Bronchial epithelial cell (primary cell): ENCODE results near the gene RNF180. TPM values are rescaled to one million over a fixed set of nuclear protein-coding genes. Genes with fewer than 3 reads are reported as not detected.

Source experiments
- DNase-seq: peaks from one replicate; pipeline ENCODE4 v3.0.0-alpha.2; 2010; ENCODE audit warnings: low read depth
- FAIRE-seq: peaks from 2 replicates; lab custom pipeline; 2011; peaks lifted over from hg19 to GRCh38; lab: Jason Lieb, UNC
- H3K27me3 ChIP-seq: 2 replicates; pipeline ENCODE4 v1.5.1; 2011; ENCODE audit warnings: low read length; ENCODE audit not compliant: control insufficient read depth, insufficient read depth
- H3K36me3 ChIP-seq: 2 replicates; pipeline ENCODE4 v1.5.1; 2011; ENCODE audit warnings: low read length; ENCODE audit not compliant: control insufficient read depth, insufficient read depth
- H3K4me3 ChIP-seq: 2 replicates; pipeline ENCODE4 v1.5.1; 2011; ENCODE audit warnings: mild to moderate bottlenecking, low read depth, low read length, control low read depth
- total RNA-seq: library from RNA; depleted of rRNA; stranded (reverse); fragments of >200 nt; gene quantifications from 2 replicates; pipeline ENCODE4 v1.2.1, GENCODE V29; 2014
- TF ChIP-seq, protein P1 (sequence below): IDR thresholded peaks from 2 replicates; pipeline ENCODE4 v1.5.1; 2011; ENCODE audit warnings: mild to moderate bottlenecking, moderate library complexity, low read length, control low read depth, inconsistent platforms; ENCODE audit not compliant: insufficient read depth, severe bottlenecking

RNF180 gene
- total RNA-seq, 1 donor from 2014 or later, result 4.5 TPM

DNA sequence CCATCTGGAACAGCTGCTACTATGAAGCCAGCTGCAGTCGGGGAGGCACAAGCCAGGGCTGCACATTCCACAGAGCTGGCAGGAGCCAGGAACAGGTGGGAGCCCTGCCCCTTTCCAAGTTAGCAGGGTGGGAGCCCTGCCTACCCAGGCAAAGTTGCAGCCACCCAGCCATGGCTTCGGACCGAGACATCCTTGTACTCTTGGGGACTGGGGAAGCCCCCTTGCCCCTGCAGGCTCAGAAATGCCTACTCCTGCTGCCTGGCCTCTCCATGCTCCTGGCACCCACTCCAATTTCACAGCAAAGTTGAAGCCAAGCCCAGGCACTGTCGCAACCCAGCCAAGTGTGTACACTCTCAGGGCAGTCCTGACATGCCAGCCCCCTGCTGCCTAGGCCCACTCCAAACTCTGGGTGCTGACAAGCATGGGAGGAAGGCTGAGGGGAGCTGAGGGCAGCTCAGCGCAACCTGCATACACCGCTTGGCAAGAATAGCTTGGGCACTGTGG lies 165.1 kb downstream of the RNF180 start:
- no peaks in the 10 kb centered on the region for H3K36me3 ChIP-seq
- DNase-seq, result no peak
- TF ChIP-seq, protein P1, sequence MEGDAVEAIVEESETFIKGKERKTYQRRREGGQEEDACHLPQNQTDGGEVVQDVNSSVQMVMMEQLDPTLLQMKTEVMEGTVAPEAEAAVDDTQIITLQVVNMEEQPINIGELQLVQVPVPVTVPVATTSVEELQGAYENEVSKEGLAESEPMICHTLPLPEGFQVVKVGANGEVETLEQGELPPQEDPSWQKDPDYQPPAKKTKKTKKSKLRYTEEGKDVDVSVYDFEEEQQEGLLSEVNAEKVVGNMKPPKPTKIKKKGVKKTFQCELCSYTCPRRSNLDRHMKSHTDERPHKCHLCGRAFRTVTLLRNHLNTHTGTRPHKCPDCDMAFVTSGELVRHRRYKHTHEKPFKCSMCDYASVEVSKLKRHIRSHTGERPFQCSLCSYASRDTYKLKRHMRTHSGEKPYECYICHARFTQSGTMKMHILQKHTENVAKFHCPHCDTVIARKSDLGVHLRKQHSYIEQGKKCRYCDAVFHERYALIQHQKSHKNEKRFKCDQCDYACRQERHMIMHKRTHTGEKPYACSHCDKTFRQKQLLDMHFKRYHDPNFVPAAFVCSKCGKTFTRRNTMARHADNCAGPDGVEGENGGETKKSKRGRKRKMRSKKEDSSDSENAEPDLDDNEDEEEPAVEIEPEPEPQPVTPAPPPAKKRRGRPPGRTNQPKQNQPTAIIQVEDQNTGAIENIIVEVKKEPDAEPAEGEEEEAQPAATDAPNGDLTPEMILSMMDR, result no peak
- H3K27me3 ChIP-seq, result no peaks in the 10 kb centered on the region
- no peak overlapping the region for H3K4me3 ChIP-seq
- FAIRE-seq, result no peak

DNA sequence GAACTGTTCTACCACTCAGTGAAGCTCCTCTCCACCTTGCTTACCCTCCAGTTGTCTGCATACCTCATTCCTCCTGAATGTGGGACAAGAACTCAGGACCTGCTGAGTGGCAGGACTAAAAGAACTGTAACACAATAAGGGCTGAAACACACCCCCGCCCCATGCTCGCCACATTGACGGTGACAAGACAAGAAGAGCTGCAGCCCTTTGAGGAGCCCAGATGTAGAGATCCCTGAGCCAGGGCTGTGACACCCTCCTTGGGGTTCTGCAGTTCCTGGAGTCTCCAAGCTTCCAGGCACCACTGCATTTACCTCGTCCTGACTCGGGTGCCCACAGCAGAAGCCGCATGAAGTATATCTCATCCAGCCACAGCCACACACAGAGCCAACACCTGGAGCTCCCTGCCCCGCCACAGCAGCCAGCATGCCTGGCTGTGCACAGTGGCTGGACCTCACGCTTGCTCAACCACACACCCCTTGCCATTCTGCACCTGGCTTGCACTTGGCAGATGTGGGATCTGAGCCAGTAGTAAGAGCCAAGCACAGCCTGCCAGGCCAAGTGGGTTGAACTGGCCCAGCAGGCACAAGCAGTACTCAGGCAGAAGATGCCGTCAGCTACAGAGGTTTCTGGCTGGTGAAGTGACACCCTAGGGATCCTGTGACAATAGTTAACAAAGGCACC lies 166.1 kb downstream of the RNF180 start:
- Histone ChIP-seq H3K27me3 (no peaks in the 10 kb centered on the region), H3K4me3 (no peak overlapping the region), H3K36me3 (no peaks in the 10 kb centered on the region)
- no peak for DNase-seq
- TF ChIP-seq, protein P1, result no peak
- peak; percentile 90 for FAIRE-seq

DNA sequence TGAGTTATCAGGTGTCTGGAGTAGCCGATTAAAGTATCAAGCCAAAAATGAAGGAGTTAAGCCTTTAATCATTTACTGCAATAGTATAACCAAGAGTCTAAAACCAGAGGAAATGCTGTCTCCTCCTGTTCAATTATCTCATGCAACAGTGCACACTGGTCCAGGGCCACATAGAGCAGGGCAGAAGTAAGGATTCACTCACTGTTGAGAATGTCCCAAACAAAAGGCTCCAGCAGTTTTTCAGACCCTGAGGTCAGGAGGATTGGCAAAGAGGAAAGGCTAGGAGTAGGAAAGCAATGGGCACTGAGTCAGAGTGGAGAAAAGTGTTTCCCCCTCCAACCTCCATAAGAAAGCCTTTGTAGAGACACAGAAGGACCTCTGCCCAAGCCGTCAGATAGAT lies 168.2 kb downstream of the RNF180 start:
- H3K36me3 ChIP-seq, result no peaks in the 10 kb centered on the region
- H3K27me3 ChIP-seq, result no peaks in the 10 kb centered on the region
- H3K4me3 ChIP-seq, result no peak overlapping the region
- FAIRE-seq, result no peak
- TF ChIP-seq, protein P1, result no peak
- no peak for DNase-seq

DNA sequence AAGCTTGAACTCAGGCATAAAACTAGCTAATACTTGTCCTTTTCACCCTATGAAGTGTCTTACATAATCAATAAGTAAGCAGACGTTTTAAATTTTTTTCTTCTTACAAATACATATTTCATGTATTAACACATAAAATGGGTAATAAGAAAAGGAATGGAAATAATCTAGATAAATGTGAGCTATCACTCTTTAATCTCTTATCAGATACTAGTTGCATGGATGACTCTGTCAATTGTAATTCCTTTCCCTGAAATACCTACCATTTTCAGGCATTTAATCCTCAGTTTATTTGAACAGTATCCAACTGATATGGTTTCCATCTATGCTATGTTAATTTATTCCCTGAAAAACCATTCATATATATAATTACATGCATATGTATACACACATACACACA lies 174.1 kb downstream of the RNF180 start:
- peak; percentile 69 for DNase-seq
- TF ChIP-seq, protein P1, result no peak

DNA sequence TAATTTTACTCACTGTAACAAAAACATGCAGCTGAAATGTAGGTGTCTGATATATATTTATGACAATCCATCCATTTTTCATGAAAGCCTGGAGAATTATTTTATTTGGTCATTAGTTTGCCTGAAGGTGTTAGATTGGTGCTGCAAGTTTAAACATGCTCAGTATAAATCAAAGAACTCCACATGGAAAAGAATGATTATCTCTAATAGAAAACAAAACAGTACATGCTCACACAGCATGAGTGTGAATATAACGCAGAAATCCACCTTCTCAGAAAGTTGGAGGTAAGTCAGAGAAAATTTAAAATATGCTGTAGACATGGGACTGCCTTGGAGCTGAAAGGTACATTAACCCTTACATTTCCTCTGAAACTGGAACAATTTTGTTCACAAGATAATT lies 174.7 kb downstream of the RNF180 start:
- Histone ChIP-seq H3K36me3 (no peaks in the 10 kb centered on the region), H3K4me3 (no peak overlapping the region), H3K27me3 (no peaks in the 10 kb centered on the region)
- DNase-seq, result peak; percentile 58
- TF ChIP-seq, protein P1, result no peak
- no peak for FAIRE-seq

More for the DNA sequence above, 174.1 kb downstream of the RNF180 start:
- no peak for FAIRE-seq
- Histone ChIP-seq H3K36me3 (no peaks in the 10 kb centered on the region), H3K4me3 (no peak overlapping the region), H3K27me3 (no peaks in the 10 kb centered on the region)
